H1 (cell line): ENCODE data around the gene MAP4. TPM values are rescaled to one million over a fixed set of nuclear protein-coding genes. Genes with fewer than 3 reads are reported as not detected.
A peak's percentile ranks its signal among the peaks of the same experiment; 100 is the strongest.

Experiments
- polyA plus RNA-seq, 7 experiments: library from polyadenylated mRNA; depleted of rRNA in 3 of 7; stranded (reverse) in 5 of 7; unstranded in 2 of 7; fragments of >200 nt in 5 of 7; fragments of 200-250 nt in 2 of 7; gene quantifications; 1 replicate in 5 of 7; 2 replicates in 1 of 7; 4 replicates in 1 of 7; pipeline versions ENCODE4 v1.2.1 to v1.2.3, GENCODE V29; 2011 to 2013; ENCODE audit warnings: missing spikeins in 2 of 7, mixed read lengths in 2 of 7
- total RNA-seq: library from RNA; stranded (reverse); fragmentation: NEBNext Ultra II Directional; extraction: Animal tissue kit (Norgen Biotek cat#: 25700); gene quantifications from 2 replicates; pipeline ENCODE4 v1.2.1, GENCODE V29; 2021
- TF ChIP-seq, protein P1 (sequence below), 3 experiments: IDR thresholded peaks; 1 replicate in 2 of 3; 2 replicates in 1 of 3; pipeline versions ENCODE4 v1.5.1 to v1.6.1; 2011; ENCODE audit warnings: low read length in 3 of 3, mild to moderate bottlenecking in 3 of 3, inconsistent platforms in 2 of 3, low read depth in 1 of 3, moderate library complexity in 1 of 3; ENCODE audit not compliant: insufficient read depth in 1 of 3; ENCODE audit errors: control extremely low read depth in 1 of 3

Gene MAP4
- total and polyA plus RNA-seq, 2 of the 8 experiments (the other 6 are each of a cell fraction or from before 2014, with no cell fraction given), result 67.0 to 179 TPM

DNA sequence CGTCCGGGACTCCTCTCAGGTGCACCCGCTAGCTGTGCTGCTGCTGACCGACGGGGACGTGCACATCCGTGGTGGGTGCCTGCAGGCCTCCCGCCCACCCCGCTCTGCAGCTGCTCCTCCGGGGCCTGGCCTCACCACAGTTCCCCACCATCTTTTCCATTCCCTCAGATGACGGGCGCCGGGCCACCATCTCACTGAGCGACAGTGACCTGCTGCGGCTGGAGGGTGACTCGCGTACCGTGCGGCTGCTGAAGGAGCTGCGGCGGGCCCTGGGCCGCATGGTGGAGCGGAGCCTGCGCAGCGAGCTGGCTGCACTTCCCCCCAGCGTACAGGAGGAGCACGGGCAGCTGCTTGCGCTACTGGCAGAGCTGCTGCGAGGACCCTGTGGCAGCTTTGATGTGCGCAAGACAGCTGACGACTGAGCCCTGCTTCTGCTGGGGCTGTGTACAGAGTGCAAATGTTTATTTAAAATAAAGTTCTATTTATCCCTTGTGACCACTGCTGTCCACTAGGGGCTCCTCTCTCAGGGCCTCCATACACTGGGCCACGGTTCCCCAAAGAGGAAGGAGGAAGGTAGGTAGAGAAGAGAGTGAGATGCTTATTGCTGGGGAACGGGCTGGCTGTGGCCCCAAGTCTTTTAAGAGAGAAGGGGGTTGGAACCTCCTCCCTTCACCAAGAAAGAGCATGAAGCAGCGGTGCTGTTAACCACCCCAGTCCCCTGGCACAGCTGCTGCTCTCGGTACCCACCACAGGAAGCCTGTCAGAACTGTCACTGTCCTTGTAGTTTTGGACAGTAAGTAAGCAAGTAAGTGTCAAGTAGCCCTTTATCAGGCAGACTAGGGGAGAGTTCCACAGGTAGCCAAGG lies 166.3 kb downstream of the MAP4 start (continued):
- TF ChIP-seq, protein P1, sequence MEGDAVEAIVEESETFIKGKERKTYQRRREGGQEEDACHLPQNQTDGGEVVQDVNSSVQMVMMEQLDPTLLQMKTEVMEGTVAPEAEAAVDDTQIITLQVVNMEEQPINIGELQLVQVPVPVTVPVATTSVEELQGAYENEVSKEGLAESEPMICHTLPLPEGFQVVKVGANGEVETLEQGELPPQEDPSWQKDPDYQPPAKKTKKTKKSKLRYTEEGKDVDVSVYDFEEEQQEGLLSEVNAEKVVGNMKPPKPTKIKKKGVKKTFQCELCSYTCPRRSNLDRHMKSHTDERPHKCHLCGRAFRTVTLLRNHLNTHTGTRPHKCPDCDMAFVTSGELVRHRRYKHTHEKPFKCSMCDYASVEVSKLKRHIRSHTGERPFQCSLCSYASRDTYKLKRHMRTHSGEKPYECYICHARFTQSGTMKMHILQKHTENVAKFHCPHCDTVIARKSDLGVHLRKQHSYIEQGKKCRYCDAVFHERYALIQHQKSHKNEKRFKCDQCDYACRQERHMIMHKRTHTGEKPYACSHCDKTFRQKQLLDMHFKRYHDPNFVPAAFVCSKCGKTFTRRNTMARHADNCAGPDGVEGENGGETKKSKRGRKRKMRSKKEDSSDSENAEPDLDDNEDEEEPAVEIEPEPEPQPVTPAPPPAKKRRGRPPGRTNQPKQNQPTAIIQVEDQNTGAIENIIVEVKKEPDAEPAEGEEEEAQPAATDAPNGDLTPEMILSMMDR (IDR thresholded peaks at IDR 0.05; ENCODE audit: control extremely low read depth in 1 of 3, insufficient read depth in 1 of 3, low read depth in 1 of 3, low read length in 3 of 3), result peak in 2 of 3 experiments; percentile 32 to 53; a peak in 3 of 4 replicates
